Psoas muscle (tissue), 8 donors: ENCODE measurements around the gene LYRM2. TPM values are rescaled to one million over a fixed set of nuclear protein-coding genes. Genes with fewer than 3 reads are reported as not detected.

Experiments used
- ATAC-seq, 4 donors: fragments of 200-7000 bp; cut with Tn5 transposase; one replicate each; pipeline ENCODE4 v1.9.1; 2020; ENCODE audit warnings: moderate library complexity in 3 of 4, mild to moderate bottlenecking in 2 of 4
- DNase-seq, 2 donors: peaks; one replicate each; pipeline ENCODE4 v3.0.0-alpha.2; 2020
- H3K27ac ChIP-seq: fragments of 200-600 bp; one replicate; pipeline ENCODE4 v1.8.0; 2022
- H3K27me3 ChIP-seq, 3 donors: fragments of 200-600 bp in 1 of 3; one replicate each; pipeline versions ENCODE4 v1.6.1 to v1.8.0; 2013 to 2022; ENCODE audit warnings: low read length in 2 of 3, mild to moderate bottlenecking in 2 of 3, moderate library complexity in 1 of 3; ENCODE audit not compliant: insufficient read depth in 3 of 3
- H3K36me3 ChIP-seq, 2 donors: fragments of 200-600 bp in 1 of 2; one replicate each; pipeline versions ENCODE4 v1.6.1 to v1.8.0; 2013 to 2022; ENCODE audit warnings: low read depth in 1 of 2, mild to moderate bottlenecking in 1 of 2, moderate library complexity in 1 of 2; ENCODE audit not compliant: insufficient read depth in 1 of 2
- H3K4me1 ChIP-seq: fragments of 200-600 bp; one replicate; pipeline ENCODE4 v1.8.0; 2022
- H3K4me3 ChIP-seq: fragments of 200-600 bp; one replicate; pipeline ENCODE4 v1.8.0; 2022; ENCODE audit warnings: mild to moderate bottlenecking
- H3K9me3 ChIP-seq: fragments of 200-600 bp; one replicate; pipeline ENCODE4 v1.8.0; 2022
- WGBS, 3 donors: extraction: QIAGEN DNeasy Blood & Tissue Kit; methylation state at CpG; one replicate each; pipeline versions ENCODE4 v1.1.6 to v1.1.7; 2013; 5-methylcytosine and 5-hydroxymethylcytosine counted together
- intact Hi-C, 2 donors: fragments of 100-400 bp; cut with DNase I; formaldehyde crosslinking; loops; one replicate each; pipeline versions ENCODE4 v1.11.0 to v1.14.2; 2022
- polyA plus RNA-seq, 3 donors: library from polyadenylated mRNA; stranded (reverse); fragments of 200-250 nt; gene quantifications; one replicate each; pipeline ENCODE4 v1.2.3, GENCODE V29; 2013
- total RNA-seq, 4 donors: library from RNA; stranded (reverse); fragmentation: NEBNext Ultra II Directional in 2 of 4; extraction: Animal tissue kit (Norgen Biotek cat#: 25700) in 2 of 4; gene quantifications; one replicate each; pipeline versions ENCODE4 v1.2.1 to v1.2.4, GENCODE V29; 2021 to 2023
- TF ChIP-seq, protein P1 (sequence below): fragments of 200-600 bp; IDR thresholded peaks from one replicate; pipeline ENCODE4 v1.8.0; 2022; ENCODE audit warnings: antibody characterized with exemption
- donor health status: healthy with polysubstance abuse.
- donor health status: DM: no; HTN: no; CAD: no; lungs with moderate emphysema.
- donor health status: Bipolar disorder and iron deficiency.
- donor health status: healthy.
- donor health status: DM: yes; HTN: yes; CAD: no.
- donor health status: DM: no; HTN: no; CAD: no.
- donor health status: DM: no; HTN: no; CAD: no.
- donor health status: DM: yes; HTN: yes; CAD: no.

Gene LYRM2
- total and polyA plus RNA-seq, 7 donors: 22.1 to 71.1 (median 37.0) TPM

- DNase-seq (no peak), ATAC-seq (no peak)
- H3K9me3 ChIP-seq: no peaks in the 10 kb centered on the region
- H3K36me3 ChIP-seq: no peaks in the 10 kb centered on the region
- no peak overlapping the region for H3K4me3 ChIP-seq
- no peaks in the 10 kb centered on the region for H3K27me3 ChIP-seq
- TF ChIP-seq, protein P1, sequence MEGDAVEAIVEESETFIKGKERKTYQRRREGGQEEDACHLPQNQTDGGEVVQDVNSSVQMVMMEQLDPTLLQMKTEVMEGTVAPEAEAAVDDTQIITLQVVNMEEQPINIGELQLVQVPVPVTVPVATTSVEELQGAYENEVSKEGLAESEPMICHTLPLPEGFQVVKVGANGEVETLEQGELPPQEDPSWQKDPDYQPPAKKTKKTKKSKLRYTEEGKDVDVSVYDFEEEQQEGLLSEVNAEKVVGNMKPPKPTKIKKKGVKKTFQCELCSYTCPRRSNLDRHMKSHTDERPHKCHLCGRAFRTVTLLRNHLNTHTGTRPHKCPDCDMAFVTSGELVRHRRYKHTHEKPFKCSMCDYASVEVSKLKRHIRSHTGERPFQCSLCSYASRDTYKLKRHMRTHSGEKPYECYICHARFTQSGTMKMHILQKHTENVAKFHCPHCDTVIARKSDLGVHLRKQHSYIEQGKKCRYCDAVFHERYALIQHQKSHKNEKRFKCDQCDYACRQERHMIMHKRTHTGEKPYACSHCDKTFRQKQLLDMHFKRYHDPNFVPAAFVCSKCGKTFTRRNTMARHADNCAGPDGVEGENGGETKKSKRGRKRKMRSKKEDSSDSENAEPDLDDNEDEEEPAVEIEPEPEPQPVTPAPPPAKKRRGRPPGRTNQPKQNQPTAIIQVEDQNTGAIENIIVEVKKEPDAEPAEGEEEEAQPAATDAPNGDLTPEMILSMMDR: no peak
- intact Hi-C loops: no loop called here
- no peak overlapping the region for H3K27ac ChIP-seq
- H3K4me1 ChIP-seq: peaks cover 3% of the 10 kb centered on the region
- 79 to 94% (median 84%) methylated on average over 1 of the region's 1 CpG for WGBS, 3 donors
Observed at GRCh38 chr6:89559487-89559886, 79.1 kb downstream of the LYRM2 start.

DNA sequence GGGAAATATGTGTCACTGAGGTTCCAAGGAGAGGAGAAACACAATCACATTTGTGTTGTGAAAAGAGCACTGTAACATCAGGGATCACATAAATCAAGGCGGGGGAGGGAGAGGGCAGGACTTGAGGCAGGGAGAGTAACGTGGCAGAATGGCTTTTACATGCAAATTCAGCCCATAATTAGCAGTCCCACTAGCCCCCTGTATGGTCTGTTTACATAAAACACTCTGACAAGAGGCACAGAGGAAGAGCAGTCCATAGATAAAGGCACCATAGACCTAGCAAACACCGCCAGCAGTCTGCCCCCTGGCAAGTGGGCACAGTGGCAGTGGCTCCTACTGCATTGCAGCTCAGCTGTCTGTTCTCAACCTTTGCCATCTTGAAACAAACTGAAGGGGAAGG is 82.7 kb downstream of the LYRM2 start:
- intact Hi-C loops: no loop called here
- H3K4me3 ChIP-seq: no peak overlapping the region
- TF ChIP-seq, protein P1: no peak
- 59 to 72% (median 65%) methylated on average over 3 of the region's 3 CpGs for WGBS, 3 donors
- DNase-seq (no peak), ATAC-seq (no peak)
- no peaks in the 10 kb centered on the region for H3K4me1 ChIP-seq
- no peaks in the 10 kb centered on the region for H3K9me3 ChIP-seq
- H3K27me3 ChIP-seq: no peaks in the 10 kb centered on the region
- H3K27ac ChIP-seq: no peak overlapping the region
- H3K36me3 ChIP-seq: no peaks in the 10 kb centered on the region

DNA sequence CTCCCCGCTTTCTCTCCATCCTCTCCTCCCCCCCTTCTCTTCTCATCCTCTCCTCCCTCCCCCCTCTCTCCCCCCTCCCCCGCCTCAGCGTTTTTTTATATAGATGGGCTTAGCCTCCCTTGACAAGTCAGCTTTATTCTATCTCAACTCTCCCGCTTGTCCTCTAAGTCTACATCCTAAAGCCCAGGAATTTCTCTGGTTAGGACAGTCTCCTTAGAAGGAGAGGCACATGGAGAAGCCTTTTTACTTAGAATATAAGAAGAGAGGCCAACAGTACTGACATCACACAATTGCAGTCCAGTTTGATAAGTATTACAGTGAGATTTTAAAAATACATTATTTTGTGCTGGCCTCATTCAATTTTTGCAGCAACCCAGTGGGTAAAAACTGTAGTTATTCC is 83.5 kb downstream of the LYRM2 start:
- Histone ChIP-seq H3K4me3 (no peak overlapping the region), H3K27me3 (no peaks in the 10 kb centered on the region), H3K27ac (no peak overlapping the region), H3K9me3 (no peaks in the 10 kb centered on the region), H3K36me3 (no peaks in the 10 kb centered on the region), H3K4me1 (no peaks in the 10 kb centered on the region)
- no peak for ATAC-seq
- 56 to 75% (median 73%) methylated on average over 3 to 4 of the region's 4 CpGs for WGBS, 3 donors
- intact Hi-C loops: no loop called here
- no peak for DNase-seq
- TF ChIP-seq, protein P1: no peak

GRCh38 chr6:89554106-89554505 is 84.4 kb downstream of the LYRM2 start:
- DNase-seq: no peak
- Histone ChIP-seq H3K36me3 (no peaks in the 10 kb centered on the region), H3K9me3 (no peaks in the 10 kb centered on the region), H3K27me3 (no peaks in the 10 kb centered on the region), H3K27ac (no peak overlapping the region), H3K4me1 (no peaks in the 10 kb centered on the region), H3K4me3 (no peak overlapping the region)
- no peak for ATAC-seq
- WGBS, 3 donors: 79 to 83% (median 80%) methylated on average over 5 of the region's 5 CpGs
- intact Hi-C loops: no loop called here
- TF ChIP-seq, protein P1: no peak

DNA sequence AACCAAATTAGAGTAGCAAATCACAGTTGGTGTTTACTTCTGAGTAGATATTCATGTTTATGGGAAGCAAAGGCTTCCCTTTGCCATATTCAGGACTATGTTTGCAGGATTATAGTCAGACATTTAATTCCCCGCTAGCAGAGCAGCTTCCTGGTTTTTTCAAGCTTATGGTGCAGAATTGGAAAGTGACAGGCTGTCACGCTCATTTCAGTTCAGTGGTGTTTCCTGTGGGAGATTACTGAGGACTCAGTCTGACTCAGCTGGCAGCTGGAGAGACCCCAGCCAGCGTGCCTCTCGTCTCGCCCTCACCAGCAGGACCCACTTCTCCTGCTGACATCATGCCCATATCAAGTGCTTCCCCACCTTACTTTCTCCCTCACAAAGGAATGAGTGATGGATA is 85.1 kb downstream of the LYRM2 start:
- 61 to 76% (median 65%) methylated on average over 5 of the region's 5 CpGs for WGBS, 3 donors
- no peaks in the 10 kb centered on the region for H3K36me3 ChIP-seq
- no peak for ATAC-seq
- H3K27me3 ChIP-seq: no peaks in the 10 kb centered on the region
- no peak overlapping the region for H3K27ac ChIP-seq
- H3K4me1 ChIP-seq: no peaks in the 10 kb centered on the region
- intact Hi-C loops: no loop called here
- DNase-seq: no peak
- no peak overlapping the region for H3K4me3 ChIP-seq
- H3K9me3 ChIP-seq: no peaks in the 10 kb centered on the region
- TF ChIP-seq, protein P1: no peak
